Jurkat, Clone E6-1 (cell line): Measurements from ENCODE around the gene CCDC33.

Experiments
- DNase-seq: peaks from one replicate; pipeline ENCODE4 v3.0.0-alpha.2; 2011; ENCODE audit warnings: low read depth, low spot score
- H3K4me3 ChIP-seq: 2 replicates; pipeline ENCODE4 v1.5.1; 2011; ENCODE audit warnings: mild to moderate bottlenecking, low read length, control low read depth, moderate library complexity

The CCDC33 gene

DNA sequence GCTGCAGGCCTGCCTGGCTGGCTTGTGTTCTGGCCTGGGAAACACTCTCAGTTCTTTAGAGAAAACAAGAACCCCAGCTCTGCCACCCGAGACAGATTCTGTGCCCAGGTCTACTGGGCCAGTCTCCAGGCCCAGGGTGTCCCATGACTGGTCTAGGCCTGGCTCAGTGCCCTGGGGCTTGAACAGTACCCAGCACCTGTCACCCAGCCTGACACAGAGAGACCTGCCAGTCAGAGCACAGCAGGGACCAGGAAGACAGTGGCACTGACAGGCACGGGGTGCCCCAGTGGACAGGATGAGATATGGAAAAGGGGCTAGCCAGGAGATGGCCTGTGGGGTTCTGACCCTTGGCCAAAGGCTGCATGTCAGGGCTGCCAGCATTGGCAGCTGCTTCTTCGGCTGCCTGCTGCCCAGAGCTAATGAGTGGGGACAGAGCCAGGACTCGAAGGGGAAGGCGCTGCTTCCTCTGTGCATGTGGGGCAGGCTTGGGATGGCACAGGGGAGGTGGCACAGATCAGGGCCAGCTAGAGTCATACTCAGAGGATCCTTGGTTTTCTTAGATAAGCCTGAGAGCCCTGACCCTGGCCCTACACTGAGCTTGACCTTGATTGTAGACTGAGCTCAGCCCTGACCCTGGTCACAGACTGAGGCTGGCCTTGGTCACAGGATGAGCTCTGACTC, 15.1 kb downstream of the CCDC33 start:
- H3K4me3 ChIP-seq, result no peak overlapping the region
- no peak for DNase-seq

DNA sequence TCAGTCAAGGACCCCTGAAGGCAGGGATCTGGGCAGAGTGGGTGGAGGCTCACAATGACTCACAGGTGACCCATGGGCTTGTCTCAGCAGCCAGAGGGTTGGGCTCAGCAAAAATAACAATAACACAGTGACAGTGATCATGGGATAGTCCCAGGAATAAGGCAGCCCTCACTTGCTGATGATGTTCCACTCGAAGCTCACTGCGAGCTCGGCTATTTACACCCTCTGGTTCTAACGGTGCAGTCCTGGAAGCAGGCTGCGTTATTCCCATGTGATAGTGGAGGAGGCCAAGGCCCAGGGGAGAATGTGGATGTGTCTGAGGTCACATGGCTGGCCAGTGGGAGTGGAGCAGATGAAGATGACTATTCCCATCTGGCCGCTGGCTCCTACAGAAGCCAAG, 16.2 kb downstream of the CCDC33 start:
- H3K4me3 ChIP-seq, result no peak overlapping the region

GRCh38 chr15:74252721-74253120, 16.6 kb downstream of the CCDC33 start:
- no peak overlapping the region for H3K4me3 ChIP-seq

More for the DNA sequence above, 16.2 kb downstream of the CCDC33 start:
- DNase-seq, result no peak

GRCh38 chr15:74253211-74253921, 17.2 kb downstream of the CCDC33 start:
- no peak for DNase-seq
- no peak overlapping the region for H3K4me3 ChIP-seq

More at GRCh38 chr15:74252721-74253120, 16.6 kb downstream of the CCDC33 start:
- DNase-seq, result no peak

DNA sequence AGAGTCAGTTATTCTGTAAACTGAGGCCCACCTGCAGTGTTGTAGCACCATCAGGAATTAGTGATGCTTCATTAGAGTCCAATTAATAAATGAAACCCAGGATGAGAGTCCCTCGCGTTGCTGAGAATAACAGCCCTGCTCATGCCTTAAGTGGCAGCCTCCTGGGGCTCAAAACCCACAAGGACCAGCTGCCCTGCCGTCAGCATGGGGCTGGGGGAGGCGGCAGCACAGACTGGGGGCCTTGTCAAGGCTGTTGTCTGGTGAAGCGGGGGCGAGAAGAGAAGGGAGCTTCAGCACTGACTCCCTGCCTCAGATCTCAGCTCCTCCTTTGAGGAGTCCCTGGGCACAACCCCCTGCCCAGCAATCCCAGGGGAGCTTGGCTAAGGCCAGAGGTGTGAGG, 21.0 kb downstream of the CCDC33 start:
- DNase-seq, result no peak
- H3K4me3 ChIP-seq, result no peak overlapping the region

DNA sequence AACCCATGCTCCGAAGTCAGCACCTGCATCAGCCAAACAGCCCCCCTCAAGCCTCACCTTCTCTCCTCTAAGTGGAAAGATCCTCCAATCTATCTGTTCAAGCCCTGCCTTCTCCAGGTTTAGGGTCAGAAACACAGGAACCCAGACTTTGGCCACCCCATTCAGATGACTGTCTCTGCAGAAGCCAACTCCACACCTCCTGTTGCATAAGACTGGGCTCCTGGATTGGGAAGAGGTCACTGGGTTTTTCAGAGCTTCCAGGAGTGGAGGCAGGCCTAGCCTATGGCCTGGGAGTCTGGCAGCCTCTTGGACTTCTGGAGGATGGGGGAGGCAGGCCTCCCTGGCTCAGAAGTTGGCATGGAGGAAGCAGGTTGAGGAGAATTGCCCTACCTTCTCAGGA, 21.5 kb downstream of the CCDC33 start:
- no peak for DNase-seq
- H3K4me3 ChIP-seq, result no peak overlapping the region

- no peak for DNase-seq
- H3K4me3 ChIP-seq, result no peak overlapping the region
Measured at GRCh38 chr15:74258456-74259291, 22.5 kb downstream of the CCDC33 start.

GRCh38 chr15:74259292-74259648, 23.1 kb downstream of the CCDC33 start:
- no peak for DNase-seq

DNA sequence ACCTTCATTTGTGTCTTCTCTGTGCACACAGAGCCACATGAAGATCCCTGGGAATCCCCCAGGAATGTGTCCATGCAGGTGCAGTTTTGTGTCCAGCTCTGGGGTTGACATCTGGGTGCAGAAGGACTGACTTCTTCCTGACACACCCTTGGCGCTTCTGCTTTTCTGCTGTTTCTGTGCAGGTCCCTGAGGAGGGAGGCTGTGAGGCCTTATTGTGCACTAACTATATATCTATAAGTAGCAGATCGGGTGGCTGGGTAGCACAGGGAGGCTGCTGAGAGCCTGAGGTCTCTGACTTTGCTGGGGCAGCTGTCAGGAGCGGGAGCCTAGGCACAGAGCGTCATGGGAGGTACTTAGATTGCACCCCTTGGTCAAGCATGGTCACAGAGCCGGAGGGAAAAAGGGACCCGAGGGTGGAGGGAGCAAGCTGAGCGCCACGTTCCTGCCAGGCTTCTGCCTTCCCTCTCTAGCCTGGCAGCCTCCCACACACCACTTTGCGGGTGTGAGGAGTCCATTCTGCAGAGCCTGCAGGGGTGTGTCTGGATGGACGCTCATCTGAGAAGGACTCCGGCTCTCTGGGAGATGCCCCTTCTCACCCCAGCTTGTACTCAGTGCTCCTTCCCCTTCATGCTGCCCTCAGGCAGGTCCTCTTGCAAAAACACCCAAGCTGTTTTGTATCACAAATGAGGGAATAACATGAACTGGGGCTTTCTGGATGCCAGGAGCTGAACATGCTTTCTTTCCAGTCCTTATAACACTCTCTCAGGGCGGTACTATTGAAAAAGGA, 23.9 kb downstream of the CCDC33 start:
- H3K4me3 ChIP-seq, result no peak overlapping the region
- DNase-seq, result no peak

More at GRCh38 chr15:74259292-74259648, 23.1 kb downstream of the CCDC33 start:
- no peak overlapping the region for H3K4me3 ChIP-seq

- no peak for DNase-seq
- no peak overlapping the region for H3K4me3 ChIP-seq
Measured at GRCh38 chr15:74261041-74261440, 24.9 kb downstream of the CCDC33 start.

GRCh38 chr15:74261685-74262084, 25.6 kb downstream of the CCDC33 start:
- DNase-seq, result no peak
- no peak overlapping the region for H3K4me3 ChIP-seq

DNA sequence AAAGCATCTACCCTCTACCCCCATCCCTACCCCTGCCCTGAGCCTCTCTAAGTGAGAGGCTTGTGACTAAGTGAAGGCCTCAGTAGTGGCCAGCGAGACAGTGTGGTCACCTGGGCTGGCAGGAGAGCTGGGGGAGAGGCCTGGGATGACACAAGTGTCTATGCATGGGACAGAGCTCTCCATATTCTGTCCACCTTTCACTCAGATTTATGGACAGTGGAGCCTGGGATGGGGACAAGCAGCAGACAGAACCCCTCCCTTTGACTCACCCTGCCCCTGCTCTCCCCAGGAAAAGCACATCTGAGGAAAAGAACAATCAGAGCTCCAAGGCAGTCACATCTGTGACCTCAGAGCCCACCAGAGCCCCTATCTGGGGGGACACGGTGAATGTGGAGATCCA, 26.0 kb downstream of the CCDC33 start:
- no peak for DNase-seq
- no peak overlapping the region for H3K4me3 ChIP-seq

DNA sequence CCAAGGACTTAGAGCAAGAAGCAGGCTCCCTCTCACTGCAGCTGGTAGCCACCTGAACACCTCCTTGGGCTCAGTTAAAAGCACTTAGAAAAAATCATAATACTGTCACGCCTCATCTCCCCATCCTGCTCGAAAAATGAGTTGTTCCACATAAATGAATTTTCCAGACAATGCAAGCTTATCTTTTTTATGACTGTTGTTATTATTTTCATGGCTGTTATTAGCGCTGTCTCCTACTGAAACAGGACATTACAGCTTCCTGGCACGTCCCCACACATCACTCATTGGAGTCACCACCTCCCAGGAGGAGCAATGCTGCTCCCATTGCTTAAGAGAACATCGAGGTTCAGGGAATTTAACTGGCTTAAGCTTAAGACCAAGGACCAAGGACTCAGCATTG, 26.5 kb downstream of the CCDC33 start:
- H3K4me3 ChIP-seq, result no peak overlapping the region
- DNase-seq, result no peak

- no peak for DNase-seq
Measured at GRCh38 chr15:74263466-74263865, 27.3 kb downstream of the CCDC33 start.

DNA sequence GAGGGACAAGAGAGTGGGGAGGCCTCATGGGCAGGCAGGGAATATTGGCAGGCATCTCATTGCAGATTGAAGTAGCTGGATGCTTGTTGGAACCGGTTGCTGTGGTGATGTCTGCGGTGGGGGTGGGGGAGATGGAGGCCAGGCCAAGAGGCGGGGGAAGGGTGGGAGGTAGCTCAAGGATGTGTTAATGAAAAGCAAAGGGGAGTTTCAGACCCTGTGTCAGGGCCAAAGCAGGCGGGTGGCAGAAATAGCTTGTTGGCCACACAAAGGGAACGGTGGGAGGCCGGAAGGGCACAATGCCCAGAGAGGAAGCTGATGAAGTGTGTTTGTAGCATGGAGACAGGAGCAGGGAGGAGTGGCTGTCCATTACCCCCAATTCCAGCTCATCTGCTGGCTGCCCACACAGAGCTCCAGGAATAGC, 28.0 kb downstream of the CCDC33 start:
- no peak overlapping the region for H3K4me3 ChIP-seq
- no peak for DNase-seq

More at GRCh38 chr15:74263466-74263865, 27.3 kb downstream of the CCDC33 start:
- no peak overlapping the region for H3K4me3 ChIP-seq

GRCh38 chr15:74265046-74265639, 29.0 kb downstream of the CCDC33 start:
- DNase-seq, result no peak
- no peak overlapping the region for H3K4me3 ChIP-seq

GRCh38 chr15:74268020-74268419, 31.9 kb downstream of the CCDC33 start:
- no peak for DNase-seq
- H3K4me3 ChIP-seq, result no peak overlapping the region

- no peak for DNase-seq
- no peak overlapping the region for H3K4me3 ChIP-seq
Measured at GRCh38 chr15:74269362-74270035, 33.4 kb downstream of the CCDC33 start.
